A549 (cell line): ENCODE data around the gene CACUL1. TPM values are rescaled to one million over a fixed set of nuclear protein-coding genes. Genes with fewer than 3 reads are reported as not detected.

Source experiments
- ATAC-seq, 2 experiments: fragments of 200-7000 bp in 1 of 2; fragments of >200 bp in 1 of 2; cut with Nextera tagmentation in 1 of 2; cut with Tn5 transposase in 1 of 2; 3 replicates each; pipeline versions ENCODE4 v1.8.0 to v1.9.1; 2018 to 2020; ENCODE audit warnings: mild to moderate bottlenecking in 1 of 2, moderate library complexity in 1 of 2
- CTCF ChIA-PET: fragments of 300-600 bp; sonication (Branson Sonifier 250); formaldehyde crosslinking; extraction: SDS; loops from one replicate; lab custom pipeline; 2021; ENCODE audit warnings: antibody characterized with exemption, inconsistent platforms; lab: Yijun Ruan, JAX
- POLR2A ChIA-PET: fragments of 350-600 bp; formaldehyde crosslinking; extraction: SDS; loops from one replicate; lab custom pipeline; 2021; ENCODE audit warnings: antibody characterized with exemption, inconsistent platforms; lab: Yijun Ruan, JAX
- DNase-seq, 2 experiments: peaks; one replicate each; pipeline versions ENCODE4 v3.0.0 to v3.0.0-alpha.2; 2011 to 2016; ENCODE audit warnings: low read depth in 1 of 2, low spot score in 1 of 2
- FAIRE-seq: peaks from 2 replicates; lab custom pipeline; 2011; peaks lifted over from hg19 to GRCh38; lab: Jason Lieb, UNC
- H3K27ac ChIP-seq, 2 experiments: fragments of >200 bp; sonication (Bioruptor Twin); formaldehyde crosslinking; 3 replicates each; pipeline ENCODE4 v1.5.1; 2016 to 2017
- H3K4me1 ChIP-seq: fragments of >200 bp; sonication (Bioruptor Twin); formaldehyde crosslinking; 3 replicates; pipeline ENCODE4 v1.6.1; 2016
- H3K4me2 ChIP-seq: fragments of >200 bp; sonication (Bioruptor Twin); formaldehyde crosslinking; 3 replicates; pipeline ENCODE4 v1.6.1; 2016
- H3K4me3 ChIP-seq: fragments of >200 bp; sonication (Bioruptor Twin); formaldehyde crosslinking; 3 replicates; pipeline ENCODE4 v1.5.1; 2016
- H3K9me3 ChIP-seq: fragments of >200 bp; sonication (Bioruptor Twin); formaldehyde crosslinking; 3 replicates; pipeline ENCODE4 v1.6.1; 2016
- CBX8 ChIP-seq: fragments of 200-600 bp; sonication (generic); IDR thresholded peaks from 2 replicates; pipeline ENCODE4 v1.6.1; 2016
- CEBPB ChIP-seq, 2 experiments: fragments of >200 bp in 1 of 2; sonication (Bioruptor Twin) in 1 of 2; formaldehyde crosslinking in 1 of 2; IDR thresholded peaks; 2 replicates each; pipeline ENCODE4 v1.6.1; 2012 to 2016
- CHD4 ChIP-seq: fragments of 200-600 bp; sonication (generic); IDR thresholded peaks from 2 replicates; pipeline ENCODE4 v1.6.1; 2016; ENCODE audit warnings: antibody characterized with exemption, mild to moderate bottlenecking, borderline replicate concordance
- E2F6 ChIP-seq: IDR thresholded peaks from 2 replicates; pipeline ENCODE4 v1.6.1; 2012; ENCODE audit warnings: low read depth, borderline replicate concordance
- ESRRA ChIP-seq: fragments of 150-350 bp; IDR thresholded peaks from 2 replicates; pipeline ENCODE4 v1.6.1; 2014; ENCODE audit warnings: mild to moderate bottlenecking, low read length, borderline replicate concordance
- GATA3 ChIP-seq: IDR thresholded peaks from 2 replicates; pipeline ENCODE4 v1.6.1; 2012; ENCODE audit warnings: borderline replicate concordance
- HEYL ChIP-seq: fragments of 250-450 bp; sonication (Bioruptor Pico); IDR thresholded peaks from 2 replicates; pipeline ENCODE4 v1.8.0; 2021; ENCODE audit warnings: mild to moderate bottlenecking, moderate library complexity
- HOXA7 ChIP-seq: fragments of 250-450 bp; sonication (Bioruptor Pico); IDR thresholded peaks from 2 replicates; pipeline ENCODE4 v1.5.0; 2020; ENCODE audit warnings: mild to moderate bottlenecking, moderate library complexity
- HOXB13 ChIP-seq: fragments of 250-450 bp; sonication (Bioruptor Pico); IDR thresholded peaks from 2 replicates; pipeline ENCODE4 v1.5.0; 2020; ENCODE audit warnings: low read depth, mild to moderate bottlenecking, moderate library complexity
- JUNB ChIP-seq: fragments of >200 bp; sonication (Bioruptor Twin); formaldehyde crosslinking; IDR thresholded peaks from 2 replicates; pipeline ENCODE4 v1.6.1; 2016
- KDM5A ChIP-seq: fragments of 200-600 bp; sonication (generic); IDR thresholded peaks from 2 replicates; pipeline ENCODE4 v1.6.1; 2016; ENCODE audit warnings: antibody characterized with exemption, mild to moderate bottlenecking
- MAFK ChIP-seq: fragments of 450-650 bp; IDR thresholded peaks from 2 replicates; pipeline ENCODE4 v1.6.1; 2014; ENCODE audit not compliant: partially characterized antibody
- MAZ ChIP-seq: fragments of 150-350 bp; IDR thresholded peaks from 2 replicates; pipeline ENCODE4 v1.6.1; 2014; ENCODE audit warnings: antibody characterized with exemption, low read depth, low read length, borderline replicate concordance
- MYC ChIP-seq: IDR thresholded peaks from 2 replicates; pipeline ENCODE4 v1.6.1; 2012; ENCODE audit warnings: mild to moderate bottlenecking, inconsistent platforms, low read length, improper control_type of control experiment, borderline replicate concordance
- PBX3 ChIP-seq: IDR thresholded peaks from 2 replicates; pipeline ENCODE4 v1.6.1; 2012
- PHF8 ChIP-seq: fragments of 200-600 bp; sonication (generic); IDR thresholded peaks from 2 replicates; pipeline ENCODE4 v1.6.1; 2016; ENCODE audit warnings: low read depth, mild to moderate bottlenecking, antibody characterized with exemption, moderate library complexity, borderline replicate concordance
- POLR2A ChIP-seq: IDR thresholded peaks from 2 replicates; pipeline ENCODE4 v1.6.1; 2012; ENCODE audit warnings: mild to moderate bottlenecking, low read length
- POLR2AphosphoS2 ChIP-seq: conservative IDR thresholded peaks from 2 replicates; pipeline ENCODE4 v1.6.1; 2012; ENCODE audit warnings: low read length, improper control_type of control experiment, inconsistent platforms
- RAD21 ChIP-seq, 2 experiments: fragments of >200 bp in 1 of 2; sonication (Bioruptor Twin) in 1 of 2; formaldehyde crosslinking in 1 of 2; IDR thresholded peaks in 1 of 2; conservative IDR thresholded peaks in 1 of 2; 2 replicates in 1 of 2; 3 replicates in 1 of 2; pipeline ENCODE4 v1.6.1; 2012 to 2018; ENCODE audit warnings: inconsistent platforms in 1 of 2
- RARB ChIP-seq: fragments of 250-450 bp; sonication (Bioruptor Pico); IDR thresholded peaks from 2 replicates; pipeline ENCODE4 v1.8.0; 2021; ENCODE audit warnings: mild to moderate bottlenecking, moderate library complexity
- RCOR1 ChIP-seq: fragments of 150-350 bp; IDR thresholded peaks from 2 replicates; pipeline ENCODE4 v1.6.1; 2014; ENCODE audit warnings: antibody characterized with exemption, low read length, low read depth
- SREBF2 ChIP-seq: fragments of 450-650 bp; IDR thresholded peaks from 2 replicates; pipeline ENCODE4 v1.6.1; 2014; ENCODE audit warnings: mild to moderate bottlenecking, moderate library complexity
- ZC3H11A ChIP-seq: fragments of 450-650 bp; IDR thresholded peaks from 2 replicates; pipeline ENCODE4 v1.6.1; 2014; ENCODE audit warnings: antibody characterized with exemption, mild to moderate bottlenecking
- ZFP36 ChIP-seq: fragments of 450-650 bp; IDR thresholded peaks from 2 replicates; pipeline ENCODE4 v1.6.1; 2014; ENCODE audit warnings: borderline replicate concordance; ENCODE audit not compliant: partially characterized antibody
- WGBS: methylation state at CpG from one replicate; pipeline ENCODE4 v1.1.6; 2017; ENCODE audit errors: missing lambda C conversion rate; 5-methylcytosine and 5-hydroxymethylcytosine counted together
- polyA plus RNA-seq, 4 experiments: library from polyadenylated mRNA; depleted of rRNA in 3 of 4; stranded (reverse); fragments of >200 nt; fragmentation: RNase III in 1 of 4; extraction: RNeasy Plus Mini Kit Qiagen cat#74134 plus additional on column Dnase treatment in 1 of 4; gene quantifications; 2 replicates in 3 of 4; 3 replicates in 1 of 4; pipeline ENCODE4 v1.2.3, GENCODE V29; 2011 to 2017
- TF ChIP-seq, protein P1 (sequence below): fragments of 200-600 bp; sonication (generic); IDR thresholded peaks from 2 replicates; pipeline ENCODE4 v1.6.1; 2016; ENCODE audit warnings: antibody characterized with exemption, mild to moderate bottlenecking, moderate library complexity
- TF ChIP-seq, protein P2 (sequence below): fragments of >200 bp; sonication (Bioruptor Twin); formaldehyde crosslinking; IDR thresholded peaks from 3 replicates; pipeline ENCODE4 v1.6.1; 2016

CACUL1 gene
- polyA plus RNA-seq, 2 of the 4 experiments (the other 2 are of a cell fraction), result 8.7 to 15.6 TPM

GRCh38 chr10:118694848-118695247 is 59.9 kb downstream of the CACUL1 start:
- CTCF ChIA-PET, result interaction anchor here (1.4 kb wide), 1 partner anchor 67 kb away, joined by 6 read pairs; no protein-coding TSS in a partner anchor
- Histone ChIP-seq H3K4me3 (no peak overlapping the region), H3K27ac (no peak overlapping the region), H3K4me1 (peaks cover 21% of the 10 kb centered on the region; the same call in 2 of the 3 replicates), H3K9me3 (no peaks in the 10 kb centered on the region), H3K4me2 (no peak overlapping the region)
- POLR2A ChIA-PET, result no interaction called here
- no peak for DNase-seq
- TF ChIP-seq, protein P1, sequence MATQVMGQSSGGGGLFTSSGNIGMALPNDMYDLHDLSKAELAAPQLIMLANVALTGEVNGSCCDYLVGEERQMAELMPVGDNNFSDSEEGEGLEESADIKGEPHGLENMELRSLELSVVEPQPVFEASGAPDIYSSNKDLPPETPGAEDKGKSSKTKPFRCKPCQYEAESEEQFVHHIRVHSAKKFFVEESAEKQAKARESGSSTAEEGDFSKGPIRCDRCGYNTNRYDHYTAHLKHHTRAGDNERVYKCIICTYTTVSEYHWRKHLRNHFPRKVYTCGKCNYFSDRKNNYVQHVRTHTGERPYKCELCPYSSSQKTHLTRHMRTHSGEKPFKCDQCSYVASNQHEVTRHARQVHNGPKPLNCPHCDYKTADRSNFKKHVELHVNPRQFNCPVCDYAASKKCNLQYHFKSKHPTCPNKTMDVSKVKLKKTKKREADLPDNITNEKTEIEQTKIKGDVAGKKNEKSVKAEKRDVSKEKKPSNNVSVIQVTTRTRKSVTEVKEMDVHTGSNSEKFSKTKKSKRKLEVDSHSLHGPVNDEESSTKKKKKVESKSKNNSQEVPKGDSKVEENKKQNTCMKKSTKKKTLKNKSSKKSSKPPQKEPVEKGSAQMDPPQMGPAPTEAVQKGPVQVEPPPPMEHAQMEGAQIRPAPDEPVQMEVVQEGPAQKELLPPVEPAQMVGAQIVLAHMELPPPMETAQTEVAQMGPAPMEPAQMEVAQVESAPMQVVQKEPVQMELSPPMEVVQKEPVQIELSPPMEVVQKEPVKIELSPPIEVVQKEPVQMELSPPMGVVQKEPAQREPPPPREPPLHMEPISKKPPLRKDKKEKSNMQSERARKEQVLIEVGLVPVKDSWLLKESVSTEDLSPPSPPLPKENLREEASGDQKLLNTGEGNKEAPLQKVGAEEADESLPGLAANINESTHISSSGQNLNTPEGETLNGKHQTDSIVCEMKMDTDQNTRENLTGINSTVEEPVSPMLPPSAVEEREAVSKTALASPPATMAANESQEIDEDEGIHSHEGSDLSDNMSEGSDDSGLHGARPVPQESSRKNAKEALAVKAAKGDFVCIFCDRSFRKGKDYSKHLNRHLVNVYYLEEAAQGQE, result no peak
- no peak for TF ChIP-seq MYC
- no peak for TF ChIP-seq HEYL (CRISPR knock-in tag)
- TF ChIP-seq E2F6, result no peak
- TF ChIP-seq JUNB, result no peak
- no peak for TF ChIP-seq POLR2A
- no peak for TF ChIP-seq ZFP36
- no peak for TF ChIP-seq MAZ
- TF ChIP-seq CBX8, result no peak
- no peak for TF ChIP-seq PBX3
- no peak for ATAC-seq
- no peak for FAIRE-seq

- CTCF ChIA-PET, result interaction anchor here (0.8 to 1.8 kb wide), 2 partner anchors 19 to 125 kb away, joined by 3 to 4 read pairs; no protein-coding TSS in a partner anchor
- H3K4me2 ChIP-seq, result no peak overlapping the region
- no peak overlapping the region for H3K27ac ChIP-seq
- WGBS, result 64% methylated on average over 4 of the region's 4 CpGs
- ATAC-seq, result peak in 1 of 2 experiments; percentile 40; a peak in 1 of 6 replicates
- DNase-seq, result no peak
- peaks cover 9% of the 10 kb centered on the region; the same call in 1 of the 3 replicates for H3K4me1 ChIP-seq
- H3K9me3 ChIP-seq, result no peaks in the 10 kb centered on the region
- no peak overlapping the region for H3K4me3 ChIP-seq
- POLR2A ChIA-PET, result no interaction called here
- no peak for FAIRE-seq
- TF ChIP-seq PHF8, result no peak
Measured at GRCh38 chr10:118692872-118693271, 61.9 kb downstream of the CACUL1 start.

DNA sequence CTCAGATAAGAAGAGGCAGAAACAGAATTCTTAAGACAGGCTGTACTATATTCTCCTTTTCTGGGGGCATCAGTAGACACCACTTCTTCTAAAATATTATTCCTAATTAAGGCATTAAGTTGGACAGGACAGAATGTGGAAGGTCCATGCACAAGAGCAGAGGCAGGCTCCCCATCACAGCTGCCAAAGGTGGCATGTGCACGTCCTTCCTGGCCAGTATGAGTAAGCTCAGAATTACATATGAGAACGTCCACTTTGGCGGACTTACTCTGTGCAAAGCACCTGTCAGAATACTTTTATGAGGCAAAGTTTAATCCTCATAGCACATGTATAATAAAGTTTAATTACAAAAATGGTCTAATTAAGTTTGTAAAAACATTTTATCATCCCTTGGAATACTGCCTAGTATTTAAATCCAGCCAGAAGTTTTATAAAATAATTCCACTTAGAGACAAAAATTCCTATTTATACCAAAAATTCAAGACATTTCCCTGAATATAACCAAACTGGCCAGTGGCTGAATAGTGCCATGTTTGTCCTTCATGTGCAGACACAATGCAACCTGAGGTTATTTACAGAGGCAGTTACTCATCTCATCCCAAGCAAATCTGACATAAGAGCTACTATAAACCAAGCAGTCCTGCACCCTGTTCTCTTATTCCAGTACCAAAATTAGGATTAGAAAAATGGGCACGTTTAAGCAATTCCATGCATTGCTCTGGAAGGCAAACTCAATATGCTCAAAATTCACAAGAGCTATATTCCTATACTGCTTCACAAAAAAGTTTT is 65.5 kb downstream of the CACUL1 start:
- ATAC-seq, result no peak
- Histone ChIP-seq H3K4me1 (peaks cover 6% of the 10 kb centered on the region; the same call in 1 of the 3 replicates), H3K27ac (no peak overlapping the region), H3K4me3 (no peak overlapping the region), H3K4me2 (no peak overlapping the region), H3K9me3 (no peaks in the 10 kb centered on the region)
- ChIA-PET POLR2A (no interaction called here), CTCF (interaction anchor here (0.7 to 1.4 kb wide), 2 partner anchors 32 to 62 kb away, joined by 4 read pairs; no protein-coding TSS in a partner anchor)
- DNase-seq, result no peak
- FAIRE-seq, result no peak
- WGBS, result 90% methylated on average over 4 of the region's 4 CpGs
- no peak for TF ChIP-seq RCOR1
- no peak for TF ChIP-seq POLR2AphosphoS2
- TF ChIP-seq MAFK, result no peak
- TF ChIP-seq SREBF2, result no peak
- TF ChIP-seq RAD21 (conservative IDR thresholded peaks at IDR 0.05 in 1 of 2, IDR thresholded peaks at IDR 0.05 in 1 of 2), result no peak
- TF ChIP-seq, protein P2, sequence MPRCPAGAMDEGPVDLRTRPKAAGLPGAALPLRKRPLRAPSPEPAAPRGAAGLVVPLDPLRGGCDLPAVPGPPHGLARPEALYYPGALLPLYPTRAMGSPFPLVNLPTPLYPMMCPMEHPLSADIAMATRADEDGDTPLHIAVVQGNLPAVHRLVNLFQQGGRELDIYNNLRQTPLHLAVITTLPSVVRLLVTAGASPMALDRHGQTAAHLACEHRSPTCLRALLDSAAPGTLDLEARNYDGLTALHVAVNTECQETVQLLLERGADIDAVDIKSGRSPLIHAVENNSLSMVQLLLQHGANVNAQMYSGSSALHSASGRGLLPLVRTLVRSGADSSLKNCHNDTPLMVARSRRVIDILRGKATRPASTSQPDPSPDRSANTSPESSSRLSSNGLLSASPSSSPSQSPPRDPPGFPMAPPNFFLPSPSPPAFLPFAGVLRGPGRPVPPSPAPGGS, result no peak
- no peak for TF ChIP-seq MYC
- TF ChIP-seq ESRRA, result no peak
- TF ChIP-seq ZC3H11A, result no peak
- TF ChIP-seq CHD4, result no peak
- no peak for TF ChIP-seq CEBPB (IDR thresholded peaks at IDR 0.05)
- TF ChIP-seq GATA3, result no peak
- TF ChIP-seq KDM5A, result no peak
- TF ChIP-seq HOXB13 (CRISPR knock-in tag), result no peak
- no peak for TF ChIP-seq MAZ
- TF ChIP-seq RARB (CRISPR knock-in tag), result no peak
- TF ChIP-seq HOXA7 (CRISPR knock-in tag), result no peak
